ENCODE measurements around the gene ICAM1.

ICAM1 gene

DNA sequence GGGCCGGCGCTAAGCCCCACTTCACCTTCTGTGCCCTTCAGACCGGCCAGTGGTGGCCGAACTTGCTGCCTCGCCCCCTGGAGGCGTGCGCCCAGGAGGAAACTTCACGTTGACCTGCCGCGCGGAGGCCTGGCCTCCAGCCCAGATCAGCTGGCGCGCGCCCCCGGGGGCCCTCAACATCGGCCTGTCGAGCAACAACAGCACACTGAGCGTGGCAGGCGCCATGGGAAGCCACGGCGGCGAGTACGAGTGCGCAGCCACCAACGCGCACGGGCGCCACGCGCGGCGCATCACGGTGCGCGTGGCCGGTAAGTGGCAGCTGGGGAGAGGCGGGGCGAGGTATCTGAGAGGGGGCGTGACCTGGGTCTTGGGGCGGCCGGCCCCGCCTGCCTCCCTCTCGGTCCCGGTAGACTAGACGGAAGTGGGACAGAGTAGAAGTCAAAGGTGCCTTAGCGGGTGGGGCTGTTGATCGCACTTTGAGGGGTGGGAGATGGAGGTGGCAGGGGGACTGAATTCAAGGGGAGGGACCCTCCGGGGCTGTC, 24.5 kb downstream of the ICAM1 start:
- DNase-seq, result no peak

DNA sequence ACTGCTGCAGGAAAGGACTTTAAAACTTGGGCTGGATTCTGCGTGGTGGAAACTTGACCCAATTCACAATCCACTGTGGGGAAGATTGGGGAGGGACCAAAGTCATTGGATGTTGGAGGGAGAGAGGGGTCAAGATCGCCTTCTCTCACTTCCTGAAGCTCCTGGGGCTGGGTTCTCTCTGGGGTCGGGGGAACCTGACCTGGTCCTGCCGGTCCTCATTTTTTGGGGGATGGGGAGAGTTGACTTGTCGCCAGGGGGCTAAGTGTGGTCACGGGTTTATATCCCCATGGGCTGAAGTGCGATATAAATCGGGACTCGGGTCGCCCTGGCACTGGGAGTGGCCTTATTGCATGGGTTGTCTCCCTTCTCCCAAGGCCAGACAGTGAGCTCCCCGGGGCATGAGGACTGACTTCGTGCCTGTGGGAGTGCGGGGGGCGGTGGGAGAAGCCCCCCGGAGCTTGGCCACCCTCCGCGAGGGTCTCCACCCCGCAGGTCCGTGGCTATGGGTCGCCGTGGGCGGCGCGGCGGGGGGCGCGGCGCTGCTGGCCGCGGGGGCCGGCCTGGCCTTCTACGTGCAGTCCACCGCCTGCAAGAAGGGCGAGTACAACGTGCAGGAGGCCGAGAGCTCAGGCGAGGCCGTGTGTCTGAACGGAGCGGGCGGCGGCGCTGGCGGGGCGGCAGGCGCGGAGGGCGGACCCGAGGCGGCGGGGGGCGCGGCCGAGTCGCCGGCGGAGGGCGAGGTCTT, 25.1 kb downstream of the ICAM1 start:
- DNase-seq, result no peak

DNA sequence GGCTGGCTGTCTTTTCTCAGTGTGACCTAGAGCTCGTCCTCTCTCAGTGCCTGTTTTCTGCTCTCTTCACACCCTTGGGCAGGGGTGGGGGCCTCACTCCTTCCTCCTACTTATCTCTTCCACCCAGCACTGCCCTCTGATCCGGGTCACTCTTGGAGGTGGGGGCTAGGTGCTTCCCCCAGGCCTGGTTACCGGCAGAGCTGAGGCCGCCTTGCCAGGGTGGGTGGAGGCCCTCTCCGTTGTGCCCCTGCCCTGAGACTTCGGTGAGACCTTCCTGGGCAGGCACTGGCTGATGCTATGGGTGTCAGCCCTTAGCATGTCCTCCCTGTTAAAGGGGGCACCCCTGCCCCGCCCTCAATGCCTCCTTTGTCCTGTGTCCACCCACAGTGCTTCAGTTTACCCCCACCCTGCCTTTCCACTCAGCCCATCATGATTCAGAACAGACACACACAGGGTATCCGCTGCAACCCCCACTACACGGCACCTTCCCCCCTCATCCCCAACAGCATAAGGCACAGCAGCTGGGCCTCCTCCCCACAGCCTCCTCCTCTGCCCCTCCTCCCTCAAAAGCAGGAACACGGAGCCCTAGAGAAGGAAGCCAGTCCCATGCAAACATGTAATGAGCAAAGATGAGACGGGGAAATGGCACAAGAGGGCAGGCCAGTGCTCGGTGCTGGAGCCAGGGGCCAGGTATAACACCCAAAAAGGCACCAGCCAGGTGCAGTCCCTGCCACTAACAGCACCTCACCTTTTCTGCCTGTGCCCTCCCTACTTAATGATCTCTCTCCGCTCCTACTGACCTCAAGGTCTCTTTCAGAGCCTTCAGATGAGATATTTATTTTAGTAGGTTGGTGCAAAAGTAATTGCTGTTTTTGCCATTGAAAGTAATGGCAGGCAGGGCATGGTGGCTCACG, 28.9 kb downstream of the ICAM1 start:
- no peak for DNase-seq

GRCh38 chr19:10305139-10305806, 34.4 kb downstream of the ICAM1 start:
- DNase-seq, result no peak

- no peak for DNase-seq
These were observed 35.4 kb downstream of the ICAM1 start for GRCh38 chr19:10306327-10306726.

GRCh38 chr19:10309423-10309822, 38.5 kb downstream of the ICAM1 start, which contains the start of gene ZGLP1:
Gene ZGLP1, minus strand, starts transcription at chr19:10309815.
- DNase-seq, result no peak

- peak; percentile 82 for DNase-seq
These were observed 44.7 kb downstream of the ICAM1 start, which contains the start of gene FDX2 for GRCh38 chr19:10315335-10316214. Gene FDX2, minus strand, starts transcription at chr19:10316015. Its CDS starts 19 bp downstream, at chr19:10315996.

DNA sequence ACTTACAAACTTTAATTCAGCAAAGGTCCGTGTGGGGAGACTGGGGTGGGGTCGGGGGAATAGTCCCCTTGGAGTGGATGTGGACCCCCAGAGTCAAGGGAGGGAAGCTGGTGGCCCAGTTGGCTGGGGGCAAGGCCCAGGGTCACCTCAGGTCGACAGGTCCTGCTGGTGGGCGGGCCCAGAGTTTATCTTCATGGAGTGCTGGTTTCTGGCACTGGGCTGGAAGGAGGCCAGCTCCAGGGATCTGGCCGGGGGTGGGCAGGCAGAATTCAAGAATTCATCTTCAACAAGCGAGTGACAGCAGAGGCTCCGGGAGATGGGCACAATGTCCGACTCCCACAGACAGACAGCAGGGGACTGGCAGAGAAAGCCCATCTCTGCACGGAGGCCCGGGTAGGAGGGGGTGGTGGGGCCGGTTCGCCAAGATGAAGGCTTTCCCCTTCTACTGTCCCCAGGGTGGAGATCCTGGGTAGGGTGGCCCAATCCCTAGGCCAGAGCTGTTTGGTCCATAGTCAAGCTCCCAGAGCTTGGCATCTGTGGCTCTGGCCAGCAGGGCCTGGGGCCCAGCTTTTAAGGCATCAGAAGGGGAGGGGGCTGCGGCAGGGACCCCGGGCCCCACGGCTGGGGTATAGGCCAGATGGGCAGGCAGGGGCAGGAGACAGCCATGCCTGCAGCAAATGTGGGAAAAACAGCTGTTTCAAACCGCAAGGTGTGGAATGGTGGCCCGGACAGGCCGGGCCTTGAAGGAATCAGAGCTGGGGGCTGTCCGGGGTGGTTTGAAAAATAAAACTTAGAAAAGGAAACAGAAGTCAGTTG, 45.5 kb downstream of the ICAM1 start:
- no peak for DNase-seq

- DNase-seq, result no peak
These were observed 46.3 kb downstream of the ICAM1 start for GRCh38 chr19:10317045-10317856.

DNA sequence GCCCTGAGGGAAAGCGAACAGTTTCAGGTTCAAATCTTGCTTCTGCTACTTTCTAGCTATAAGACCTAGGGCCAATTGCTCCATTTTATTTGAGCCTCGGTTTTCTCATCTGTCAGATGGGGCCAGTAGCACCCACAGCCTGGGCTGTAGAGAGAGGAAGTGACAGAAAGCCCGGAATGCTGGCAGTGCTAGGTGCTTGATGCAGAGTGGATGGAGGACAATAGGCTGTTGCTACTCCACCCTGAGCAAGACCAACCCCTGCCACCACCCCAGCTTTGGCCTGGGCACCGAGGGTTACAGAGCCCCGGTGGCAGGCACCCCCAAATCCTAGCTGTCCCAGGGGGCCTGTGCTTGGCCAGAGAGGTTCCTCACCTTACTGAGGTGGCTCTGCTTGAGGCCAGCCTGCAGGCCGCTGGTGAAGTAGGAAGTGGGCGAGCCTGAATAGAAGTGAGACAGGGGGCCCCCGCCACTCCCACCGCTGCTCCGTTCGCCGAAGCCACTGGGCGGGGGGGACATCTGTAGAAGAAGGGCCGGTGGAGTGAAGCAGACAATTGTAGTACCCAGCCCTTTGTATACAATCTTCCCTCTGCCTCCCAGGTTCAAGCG, 47.0 kb downstream of the ICAM1 start:
- DNase-seq, result no peak

DNA sequence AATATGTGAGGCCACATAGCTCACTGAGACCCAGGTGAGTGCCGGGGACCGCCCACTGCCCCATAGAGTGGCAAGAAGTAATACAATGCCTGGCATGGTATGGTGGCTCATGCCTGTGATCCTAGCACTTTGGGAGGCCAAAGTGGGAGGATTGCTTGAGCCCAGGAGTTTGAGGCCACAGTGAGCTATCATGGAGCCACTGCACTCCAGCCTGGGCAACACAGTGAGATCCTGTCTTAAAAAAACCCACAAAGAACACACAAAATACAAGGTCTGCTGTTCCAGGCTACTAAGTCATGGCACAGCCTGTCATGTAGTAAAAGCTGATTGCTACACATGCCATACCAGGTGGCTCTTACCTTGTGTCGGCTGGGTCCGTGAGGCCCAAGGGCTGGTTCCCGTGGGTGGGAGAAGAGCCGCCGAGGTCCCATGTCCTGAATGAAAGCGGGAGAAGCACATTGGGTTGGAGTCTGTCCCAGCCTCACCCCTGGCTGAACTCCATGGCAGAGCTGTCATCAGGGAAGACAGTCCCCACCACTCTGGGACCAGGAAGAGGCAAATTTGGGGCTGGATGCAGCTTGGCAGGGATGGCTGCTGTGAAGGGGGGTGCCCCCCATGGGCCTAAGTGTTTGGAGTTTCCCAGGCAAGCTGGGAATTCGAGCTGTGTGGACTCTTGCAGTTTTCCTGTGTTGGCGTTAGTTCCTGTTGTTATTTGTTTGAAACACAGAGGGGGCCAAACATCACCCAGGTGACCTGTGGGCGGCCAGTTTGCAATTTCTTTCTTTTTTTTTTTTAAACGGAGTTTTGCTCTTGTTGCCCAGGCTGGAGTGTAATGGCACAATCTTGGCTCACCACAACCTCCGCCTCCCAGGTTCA, 48.1 kb downstream of the ICAM1 start:
- DNase-seq, result no peak

DNA sequence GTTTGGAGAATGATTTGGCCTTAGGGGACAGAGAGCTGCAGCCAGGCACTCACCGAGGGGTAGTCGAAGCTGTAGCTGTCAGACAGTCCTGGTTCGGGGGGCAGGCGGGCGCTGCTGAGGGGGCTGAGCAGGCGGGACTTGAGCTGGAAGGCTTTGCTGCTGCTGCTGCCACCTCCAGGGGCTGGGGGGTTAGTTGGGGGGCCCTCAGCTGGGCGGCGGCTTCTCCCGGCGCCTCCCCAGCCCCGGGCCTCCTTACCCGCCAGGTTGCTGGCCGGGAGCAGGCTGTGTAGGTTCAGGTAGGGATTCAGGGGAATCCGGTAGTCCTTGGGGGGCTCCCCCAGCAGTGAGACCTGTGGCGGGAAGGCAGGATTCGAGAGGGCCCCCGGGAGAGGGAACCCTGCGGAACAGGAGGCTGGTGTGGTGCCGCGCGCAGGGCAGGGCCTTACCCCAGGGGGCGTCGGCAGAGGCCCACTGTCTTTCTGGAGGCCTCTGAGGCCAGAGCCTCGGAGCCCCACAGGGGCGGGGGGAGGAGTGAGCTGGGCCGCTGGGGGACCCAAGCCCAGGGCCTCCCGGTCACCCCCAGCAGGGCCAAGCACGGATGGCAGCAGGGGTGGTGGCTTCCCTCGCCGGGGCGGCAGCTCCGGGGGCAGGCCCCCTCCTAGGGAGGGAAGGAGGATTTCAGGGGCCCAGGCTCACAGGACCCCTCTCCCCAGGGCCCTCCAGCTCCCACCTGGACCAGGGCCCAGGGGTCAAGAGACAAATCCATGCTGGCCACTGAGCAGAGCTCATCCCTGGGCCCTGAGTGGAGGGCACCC, 49.9 kb downstream of the ICAM1 start:
- no peak for DNase-seq

DNA sequence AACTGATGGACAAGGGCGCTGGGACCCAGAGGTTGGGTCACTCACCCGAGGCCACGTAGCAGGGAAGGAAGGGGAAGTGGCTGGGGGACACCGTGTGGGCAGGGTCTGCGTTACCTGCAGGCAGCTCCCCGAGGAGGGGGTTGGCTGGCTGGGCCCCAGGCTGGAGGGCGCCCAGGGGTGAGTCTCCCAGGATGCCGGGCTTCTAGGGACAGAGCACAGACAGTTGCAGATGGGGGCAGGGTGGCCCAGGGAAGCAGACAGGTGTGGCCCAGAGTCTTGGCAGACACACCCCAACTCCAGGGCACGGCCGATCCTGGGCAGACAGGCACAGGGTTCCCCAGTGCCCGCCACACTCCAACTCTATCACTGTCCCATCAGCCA, 50.5 kb downstream of the ICAM1 start:
- no peak for DNase-seq

GRCh38 chr19:10321874-10322835, 51.2 kb downstream of the ICAM1 start:
- DNase-seq, result no peak

GRCh38 chr19:10325732-10326131, 54.8 kb downstream of the ICAM1 start:
- no peak for DNase-seq

DNA sequence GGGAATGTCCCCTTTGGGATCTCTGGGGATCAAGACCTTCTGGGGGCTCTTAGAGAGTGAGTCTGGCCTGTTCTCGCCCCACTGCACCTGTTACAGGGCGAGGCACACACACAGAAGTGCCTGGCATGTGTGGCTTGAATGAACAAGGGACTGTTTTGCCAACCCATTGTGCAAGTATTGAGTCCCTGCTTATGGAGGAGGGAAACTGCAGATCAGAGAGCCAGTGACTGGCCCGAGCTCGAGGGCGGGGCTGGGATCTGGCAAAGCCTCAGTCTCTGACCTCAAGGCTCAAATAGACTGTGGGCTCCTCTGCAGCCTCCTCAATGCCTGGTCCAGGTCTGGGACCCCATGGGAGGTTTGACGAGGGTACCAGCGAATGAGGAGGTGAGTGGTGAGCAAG, 56.9 kb downstream of the ICAM1 start:
- DNase-seq, result no peak
